ENCODE data around the gene PACRG.

GRCh38 chr6:162921510-162922040, 193.8 kb downstream of the PACRG start:
- TF ChIP-seq EZH2 (IDR thresholded peaks at IDR 0.05; ENCODE audit: low read length) (no peak), CTCF (optimal IDR thresholded peaks at IDR 0.05 in 1 of 3, IDR thresholded peaks at IDR 0.05 in 1 of 3, conservative IDR thresholded peaks at IDR 0.05 in 1 of 3; ENCODE audit: extremely low read depth in 1 of 3, insufficient read depth in 2 of 3, low read length in 3 of 3) (no peak)
